Epidermal melanocyte (primary cell): ENCODE results near the gene BNC2.

Experiments used
- DNase-seq: peaks from one replicate; pipeline ENCODE4 v3.0.0; 2011; ENCODE audit warnings: low spot score; ENCODE audit not compliant: insufficient read length

The BNC2 gene

DNA sequence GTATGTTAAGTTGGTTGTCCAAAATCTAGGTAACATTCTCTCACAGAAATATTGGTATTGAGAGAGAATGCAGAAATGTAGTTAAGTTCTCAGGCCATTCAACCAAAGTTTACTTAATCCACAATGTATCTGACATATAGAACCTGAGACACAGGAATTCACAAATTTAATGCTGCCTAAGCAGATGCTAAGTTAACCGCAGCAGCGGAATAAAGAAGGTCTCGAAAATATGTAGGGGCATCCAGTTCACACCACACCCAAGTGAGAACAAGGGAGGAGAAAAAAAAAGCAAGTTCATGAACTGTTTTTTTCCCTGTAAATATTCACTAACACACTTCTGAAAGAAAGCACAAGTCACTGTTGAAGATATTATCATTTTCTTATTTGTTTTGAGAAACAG lies 194.0 kb downstream of the BNC2 start:
- DNase-seq: no peak

DNA sequence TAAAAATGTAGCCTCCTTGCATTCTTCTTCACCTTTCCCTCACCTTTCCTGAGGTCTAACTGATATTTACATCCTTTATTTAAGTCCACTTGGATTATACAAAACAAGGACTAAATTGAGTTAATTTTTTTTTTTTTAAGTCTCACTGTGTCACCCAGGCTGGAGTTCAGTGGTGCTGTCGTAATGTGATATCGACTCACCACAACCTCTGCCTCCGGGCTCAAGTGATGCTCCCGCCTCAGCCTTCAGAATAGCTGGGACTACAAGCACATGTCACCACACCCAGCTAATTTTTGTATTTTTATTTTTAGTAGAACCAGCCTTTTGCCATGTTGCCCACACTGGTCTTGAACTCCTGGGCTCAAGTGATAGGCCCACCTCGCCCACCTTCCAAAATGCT lies 195.3 kb downstream of the BNC2 start:
- DNase-seq: no peak

DNA sequence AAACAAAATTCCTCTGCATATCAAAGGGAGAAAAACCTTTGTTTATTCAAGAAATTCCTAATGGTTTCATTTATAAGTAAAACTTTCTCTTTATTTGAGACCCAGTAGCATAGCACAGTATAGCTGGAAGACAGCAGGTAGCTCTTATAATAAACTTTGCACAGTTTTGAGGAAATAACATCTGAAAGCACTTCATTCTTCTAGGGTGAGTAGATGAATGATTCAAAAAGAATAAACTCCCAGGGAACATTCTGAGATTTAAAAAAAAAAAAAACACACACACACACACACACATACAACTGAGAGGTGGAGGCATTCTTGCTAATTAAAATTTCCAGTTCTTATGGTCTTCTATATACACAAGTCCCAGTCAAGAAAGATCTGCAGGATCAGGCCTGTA lies 197.3 kb downstream of the BNC2 start:
- no peak for DNase-seq

DNA sequence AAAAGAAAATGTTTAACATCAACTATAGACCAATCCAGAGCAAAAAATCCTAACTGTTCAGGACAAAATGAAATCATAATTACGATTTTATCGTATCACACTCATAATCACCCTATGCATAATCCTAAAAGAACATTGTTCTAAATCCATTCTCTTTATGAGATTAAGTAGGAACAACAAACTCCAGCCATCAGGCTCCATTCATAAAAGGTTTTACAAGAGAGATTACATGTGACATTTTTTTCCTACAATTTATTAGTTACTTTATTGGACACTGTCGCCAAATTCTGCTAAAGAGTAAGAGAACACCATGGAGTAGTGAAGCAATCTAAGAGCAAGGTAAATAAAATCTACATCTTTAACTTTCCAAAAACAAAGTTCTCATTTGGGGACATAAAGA lies 198.0 kb downstream of the BNC2 start:
- DNase-seq: no peak

DNA sequence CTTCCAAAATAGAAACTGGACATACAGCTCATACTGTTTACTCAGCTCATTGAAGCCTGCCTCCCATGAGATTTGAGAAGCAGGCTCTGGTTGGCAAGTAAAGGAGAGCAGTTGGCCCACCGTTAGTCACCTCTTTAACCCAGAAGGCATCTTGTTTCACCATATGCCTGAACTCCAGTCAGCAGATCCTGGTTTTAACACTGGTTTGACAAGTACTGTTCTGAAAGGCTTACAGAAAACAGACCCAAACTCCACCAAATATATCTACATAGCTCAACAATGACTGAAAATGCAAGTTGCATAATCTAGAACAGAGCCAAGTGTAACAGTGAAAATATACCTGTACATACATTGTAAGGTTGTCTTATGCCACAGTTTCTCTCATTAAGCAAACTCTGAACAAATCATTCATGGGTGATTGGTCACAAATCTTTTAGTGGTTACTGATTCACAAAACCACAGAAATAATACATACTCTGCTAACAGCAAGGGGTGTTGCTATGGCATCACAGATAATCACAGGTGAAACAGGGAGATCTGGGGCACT lies 198.8 kb downstream of the BNC2 start:
- DNase-seq: no peak

DNA sequence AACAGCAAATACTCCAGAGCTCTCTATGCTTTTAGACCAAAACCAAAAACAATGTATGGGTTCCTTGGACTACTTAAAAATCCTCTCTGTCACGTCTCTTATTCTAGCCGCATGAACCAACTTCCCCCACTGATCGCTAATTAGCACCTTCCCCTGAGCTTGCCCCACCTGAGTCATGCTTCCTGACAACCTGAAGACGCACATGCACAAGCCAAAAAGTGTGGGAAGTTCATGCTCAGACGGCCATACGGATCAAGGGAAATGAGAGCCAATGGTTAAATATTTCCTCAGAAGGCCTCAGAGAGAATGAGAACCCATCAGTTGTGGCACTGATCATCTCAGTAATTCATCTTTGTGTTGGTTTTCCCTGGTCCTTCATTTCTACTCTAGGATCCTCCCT lies 199.7 kb downstream of the BNC2 start:
- DNase-seq: no peak

DNA sequence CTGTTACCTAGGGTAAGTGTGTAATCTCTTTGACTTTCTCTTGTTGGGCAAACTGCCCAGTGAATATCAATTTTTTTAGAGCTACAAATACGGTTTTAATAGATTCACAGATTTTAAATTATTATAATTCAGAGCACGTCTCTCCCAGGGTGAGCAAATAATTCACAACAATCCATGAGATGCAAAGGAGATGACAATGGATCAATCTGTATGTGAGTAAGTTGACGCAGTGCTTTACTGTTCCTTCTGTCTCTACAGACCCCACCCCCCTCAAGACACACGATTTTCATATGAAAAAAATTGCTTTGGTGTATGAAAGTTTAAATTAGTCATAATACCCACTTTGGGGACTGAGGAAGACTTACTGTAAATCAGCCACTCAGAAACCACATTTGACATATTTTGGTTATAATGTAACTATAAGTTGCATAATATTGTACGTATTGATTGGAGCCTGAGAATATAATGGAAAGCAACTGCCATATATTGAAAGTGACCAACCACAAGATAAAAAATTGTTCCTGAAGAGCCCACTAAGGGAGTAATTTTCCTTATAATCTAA lies 201.7 kb downstream of the BNC2 start:
- DNase-seq: no peak

DNA sequence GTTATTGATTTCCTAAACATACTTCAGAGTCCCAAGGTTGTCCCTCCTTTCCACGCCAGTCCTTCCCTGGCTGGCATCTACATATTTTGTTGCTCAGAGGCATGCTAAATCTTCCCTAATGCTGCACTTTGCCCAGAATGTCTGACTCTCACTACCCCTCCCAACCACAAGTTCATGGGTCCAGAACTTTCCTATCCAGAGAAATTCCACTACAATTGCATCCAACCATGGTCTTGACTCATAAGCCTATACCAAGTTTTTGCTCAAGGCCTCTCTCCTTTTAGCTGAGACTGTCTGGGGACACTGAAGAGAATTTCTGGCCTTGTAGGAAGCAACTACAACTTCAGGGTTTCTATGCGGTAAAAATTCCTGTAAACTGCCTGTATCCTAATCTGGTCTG lies 206.3 kb downstream of the BNC2 start:
- DNase-seq: no peak

DNA sequence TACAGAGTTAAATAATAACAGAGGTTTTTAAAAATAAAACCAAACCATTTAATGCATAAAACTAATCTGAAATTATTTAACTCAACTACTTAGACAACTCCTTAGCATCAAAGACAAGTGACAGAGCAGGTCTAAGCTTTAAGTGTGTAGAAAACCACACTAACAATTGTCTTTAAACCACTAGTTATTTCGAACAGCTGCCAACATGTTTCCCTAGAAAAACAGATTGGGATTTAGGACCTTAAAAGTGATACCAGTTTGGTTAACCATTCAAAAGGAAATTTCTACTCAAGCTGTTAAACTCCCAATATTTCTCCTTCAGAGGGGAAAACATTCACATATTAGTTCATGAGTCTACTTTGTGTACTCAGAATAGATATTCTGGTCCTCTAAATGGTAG lies 208.7 kb downstream of the BNC2 start:
- DNase-seq: no peak

DNA sequence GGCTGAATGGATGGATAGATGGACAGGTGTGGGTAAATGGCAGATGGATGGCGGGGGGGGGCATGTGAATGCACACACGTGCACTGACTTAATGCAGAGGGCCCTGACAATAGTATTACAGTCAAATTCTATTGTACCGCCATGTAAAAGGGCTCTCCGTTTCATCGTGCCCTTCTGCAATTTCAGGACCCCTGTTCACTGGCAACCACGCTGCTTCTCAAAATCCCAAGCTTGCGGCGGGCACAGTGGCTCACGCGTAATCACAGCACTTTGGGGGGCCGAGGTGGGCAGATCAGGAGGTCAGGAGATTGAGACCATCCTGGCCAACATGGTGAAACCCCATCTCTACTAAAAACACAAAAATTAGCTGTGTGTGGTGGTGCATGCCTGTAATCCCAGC lies 211.4 kb downstream of the BNC2 start:
- DNase-seq: no peak

DNA sequence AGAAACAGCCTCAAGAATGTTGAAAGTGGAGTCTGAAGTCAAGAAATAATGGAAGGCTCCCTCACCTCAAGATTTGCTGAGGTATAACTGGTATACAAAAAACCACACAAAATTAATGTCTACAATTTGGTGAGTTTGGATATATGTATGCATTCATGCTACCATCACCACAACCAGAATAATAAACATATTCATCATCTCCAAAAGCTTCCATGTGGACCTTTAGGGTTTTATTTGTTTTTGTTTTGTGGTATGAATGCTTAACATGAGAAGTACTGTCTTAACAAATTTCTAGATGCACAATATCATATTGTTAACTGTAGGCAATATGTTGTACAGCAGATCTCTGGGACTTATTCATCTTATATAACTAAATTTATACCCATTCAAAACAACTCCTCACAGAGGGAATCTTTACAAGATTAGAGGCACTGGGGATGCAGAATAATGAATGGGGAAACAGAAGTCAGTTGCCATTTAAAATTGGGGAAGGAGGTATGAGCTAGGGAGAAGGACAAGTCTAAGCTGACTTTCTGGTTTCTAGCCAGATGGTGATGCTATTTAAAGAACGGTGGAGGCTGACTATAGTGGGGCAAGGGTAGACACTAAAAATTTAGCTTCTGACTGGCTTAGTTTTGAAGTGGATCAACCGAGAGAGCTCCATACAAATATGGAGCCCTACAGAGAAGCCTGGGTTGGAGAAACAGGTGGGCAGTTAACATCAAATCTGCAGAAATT lies 213.9 kb downstream of the BNC2 start:
- no peak for DNase-seq

DNA sequence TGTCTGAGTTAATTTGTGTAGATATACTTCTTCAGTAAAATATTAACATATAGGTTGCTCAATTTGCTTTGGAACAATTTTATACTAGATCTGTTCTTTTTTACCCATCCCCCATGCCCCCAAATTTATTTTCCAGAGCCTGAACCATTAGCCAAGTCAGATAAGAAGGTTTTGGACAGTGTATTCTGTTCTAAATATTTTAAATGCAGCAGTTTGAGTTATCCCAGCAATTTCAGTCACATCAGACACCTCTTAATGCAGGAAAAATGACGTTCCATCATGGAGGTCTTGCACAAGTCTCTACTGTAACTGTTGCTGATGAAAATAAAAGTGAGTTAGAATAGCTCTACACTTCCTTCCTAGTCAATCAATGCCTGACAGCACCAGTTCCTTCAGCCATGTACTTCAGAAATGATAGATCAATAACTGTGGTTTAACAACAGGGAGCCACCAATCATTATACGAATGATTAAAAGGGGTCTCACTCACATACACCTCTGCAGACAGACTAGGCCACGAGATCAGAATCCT lies 215.8 kb downstream of the BNC2 start:
- DNase-seq: no peak

DNA sequence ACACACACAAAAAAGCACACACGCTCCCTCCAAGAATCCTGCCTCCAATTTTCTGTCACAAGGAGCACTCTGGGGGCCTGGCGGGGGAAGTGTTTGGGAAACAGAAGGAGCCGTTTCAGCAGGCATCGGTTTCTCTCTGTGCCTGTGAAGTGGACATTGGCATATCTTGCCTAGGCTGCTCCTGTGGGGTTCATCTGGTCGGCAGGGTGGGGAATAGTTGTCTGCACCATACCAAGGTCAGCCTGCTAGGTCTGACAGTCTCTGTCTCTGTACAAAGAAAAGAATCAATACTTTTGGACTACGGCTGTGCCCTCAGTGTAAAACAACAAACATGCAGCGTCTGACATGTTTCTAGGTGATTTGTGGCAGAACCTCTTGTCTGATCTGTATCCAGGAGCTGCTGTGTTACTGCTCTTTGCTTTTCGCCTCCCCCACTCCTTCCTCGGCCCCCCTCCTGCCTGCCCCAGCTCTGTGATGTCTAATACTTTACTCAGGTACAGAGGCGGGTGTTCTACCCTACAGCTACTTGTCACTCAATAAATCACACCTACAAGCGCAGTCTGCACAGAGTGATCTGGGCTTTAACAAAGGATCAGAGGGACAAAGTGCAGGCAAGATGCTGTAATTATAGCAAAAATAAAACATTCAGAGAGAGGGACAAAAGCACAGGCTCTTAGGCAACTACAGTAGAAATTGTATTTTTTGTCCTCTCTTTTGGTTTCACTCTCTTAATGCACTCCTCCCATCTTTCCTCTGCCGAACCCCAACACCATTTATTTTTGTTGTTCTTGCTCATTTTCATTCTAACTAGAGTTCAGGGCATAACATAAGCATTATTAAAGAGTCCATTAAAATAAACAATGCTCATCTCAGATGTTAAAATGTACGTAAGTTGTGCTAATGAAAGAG lies 216.7 kb downstream of the BNC2 start:
- no peak for DNase-seq

DNA sequence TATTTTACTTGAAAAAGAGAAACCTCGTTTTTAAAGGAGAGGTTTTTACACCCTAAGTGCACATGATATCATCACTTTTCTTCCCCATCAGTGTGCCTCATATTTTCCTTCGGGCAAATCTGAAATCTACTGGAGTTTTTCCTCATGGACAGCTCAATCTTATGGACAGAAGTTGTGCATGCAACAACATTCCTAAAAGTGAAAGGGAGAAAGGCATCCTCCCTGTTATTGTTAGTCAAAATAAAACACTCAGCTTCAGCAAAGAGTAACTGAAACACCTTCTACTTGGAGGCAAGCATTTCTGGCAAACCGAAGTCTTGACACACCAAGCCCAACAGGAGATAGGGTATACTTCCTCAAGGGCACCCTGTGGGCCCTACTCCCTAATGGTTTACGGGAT lies 217.9 kb downstream of the BNC2 start:
- DNase-seq: no peak

DNA sequence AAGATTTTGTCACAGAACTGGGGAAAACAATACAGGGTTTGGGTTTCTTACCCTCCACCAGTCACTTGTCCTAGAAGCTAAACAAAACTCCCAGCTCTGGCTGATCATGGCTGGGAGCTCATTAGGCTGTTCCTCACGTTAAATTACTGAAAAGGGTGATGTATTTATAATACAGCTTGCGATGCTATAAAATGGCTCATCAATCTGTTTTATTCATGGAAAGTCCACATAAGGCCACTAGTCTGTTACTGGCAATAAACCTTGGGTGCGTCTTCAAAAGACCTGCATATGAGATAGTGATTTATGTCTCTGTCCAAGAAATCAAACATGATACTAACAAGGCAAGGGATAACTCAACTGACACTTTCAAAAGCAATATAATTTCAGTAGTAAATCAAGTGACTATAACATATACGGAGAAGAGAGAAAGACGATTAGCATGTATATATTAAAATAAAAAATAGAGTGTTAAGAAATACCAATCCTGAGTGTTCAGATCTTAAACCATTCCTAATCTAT lies 219.0 kb downstream of the BNC2 start:
- DNase-seq: no peak

DNA sequence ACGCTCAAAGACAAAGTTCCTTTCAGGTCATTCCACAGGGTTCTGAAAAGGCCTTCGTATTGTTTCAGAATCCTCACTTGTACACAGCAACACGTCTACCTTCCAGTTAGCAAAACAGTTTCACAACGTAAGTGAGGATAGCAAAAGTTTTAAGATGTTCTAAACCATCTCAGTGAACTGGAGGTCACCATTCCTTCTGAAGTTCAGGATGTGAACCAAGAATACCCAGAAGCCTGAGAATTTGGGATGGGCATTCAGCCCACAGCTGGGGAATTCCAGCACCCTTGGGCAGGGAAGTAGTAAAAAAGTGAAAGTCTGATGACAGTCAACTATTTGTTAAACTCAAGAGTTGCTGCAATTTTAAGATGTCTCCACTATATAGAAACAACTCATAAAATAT lies 224.5 kb downstream of the BNC2 start:
- DNase-seq: no peak

DNA sequence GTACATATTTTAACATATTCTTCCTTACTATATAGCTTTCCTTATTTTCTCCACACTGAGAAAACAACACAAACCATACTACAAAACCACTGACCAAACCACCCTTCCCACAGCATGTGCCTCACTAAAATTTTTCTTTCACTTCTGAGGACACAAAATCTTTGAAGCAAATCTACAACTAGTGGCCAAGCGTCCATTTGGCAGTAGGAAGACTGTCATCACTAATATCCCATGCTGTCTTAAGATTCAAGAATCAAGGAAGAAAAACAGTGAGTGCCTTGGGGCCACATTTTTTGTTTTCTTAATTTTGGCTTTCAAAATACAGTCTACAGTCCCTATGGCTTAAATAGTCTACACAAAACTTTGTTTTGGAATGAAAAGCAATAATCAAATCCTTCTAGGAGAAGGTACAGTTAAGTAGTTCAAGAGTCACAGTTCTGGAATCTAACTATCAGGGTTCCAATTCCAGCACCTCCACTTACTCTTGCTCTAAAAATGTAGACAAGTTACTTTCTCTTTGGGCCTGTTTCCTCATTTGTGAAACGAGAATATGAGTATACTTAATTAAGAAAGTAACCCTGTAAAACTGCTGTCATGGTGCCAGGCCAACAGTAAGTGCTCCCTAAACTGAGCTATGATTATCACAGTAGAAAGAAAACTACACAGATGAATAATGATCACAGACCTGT lies 227.9 kb downstream of the BNC2 start:
- DNase-seq: no peak

DNA sequence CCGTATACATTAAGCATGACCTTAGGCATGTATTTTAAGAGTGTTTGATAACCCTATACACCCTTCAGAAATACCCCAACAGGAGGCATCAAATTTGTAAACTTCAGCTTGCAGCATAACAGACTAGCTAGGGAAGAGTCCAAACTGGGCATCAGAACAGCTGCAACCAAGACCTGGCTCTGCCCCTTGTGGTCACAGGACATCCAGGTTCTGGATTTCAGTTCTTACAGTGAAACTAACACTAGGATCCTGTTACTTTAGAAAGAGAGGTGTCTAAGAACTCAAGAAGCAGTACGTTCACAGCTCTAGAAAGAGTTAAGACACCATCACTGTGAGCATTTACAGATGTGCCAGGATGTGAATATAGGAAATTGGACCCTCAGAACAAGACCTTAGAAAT lies 229.8 kb downstream of the BNC2 start:
- DNase-seq: no peak

DNA sequence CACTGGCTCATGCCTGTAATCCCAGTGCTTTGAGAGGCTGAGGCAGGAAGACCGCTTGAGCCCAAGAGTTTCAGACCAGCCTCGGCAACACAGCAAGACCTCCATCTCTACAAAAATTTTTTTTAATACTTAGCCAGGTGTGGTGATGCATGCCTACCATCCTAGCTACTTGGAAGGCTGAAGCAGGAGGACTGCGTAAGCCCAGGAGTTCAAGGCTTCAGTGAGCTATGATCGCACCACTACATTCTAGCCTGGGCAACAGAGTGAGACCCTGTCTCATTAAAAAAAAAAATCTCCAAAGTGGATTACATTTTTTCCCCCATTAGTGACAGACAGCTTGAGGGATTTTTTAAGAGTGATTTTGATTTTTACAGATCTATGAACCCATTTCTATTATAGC lies 230.8 kb downstream of the BNC2 start:
- no peak for DNase-seq

DNA sequence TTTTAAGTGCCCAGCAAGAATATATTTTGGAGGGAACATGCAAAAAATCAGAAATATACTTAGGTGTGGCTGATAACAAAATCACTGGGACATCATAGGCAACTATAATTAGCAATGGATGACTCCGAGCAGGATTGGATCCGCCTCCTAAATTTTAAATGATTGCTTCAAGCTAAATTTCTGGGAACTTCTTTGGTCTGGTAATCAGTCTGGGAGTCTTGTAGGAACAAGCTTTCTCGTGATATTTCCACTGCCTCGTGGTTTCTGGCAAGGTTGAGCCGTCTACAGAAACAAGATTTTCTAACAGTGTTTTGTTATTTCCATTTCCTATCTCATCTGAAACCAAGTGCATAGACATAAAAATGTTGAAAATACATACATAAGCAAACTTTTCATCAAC lies 232.6 kb downstream of the BNC2 start:
- DNase-seq: no peak

DNA sequence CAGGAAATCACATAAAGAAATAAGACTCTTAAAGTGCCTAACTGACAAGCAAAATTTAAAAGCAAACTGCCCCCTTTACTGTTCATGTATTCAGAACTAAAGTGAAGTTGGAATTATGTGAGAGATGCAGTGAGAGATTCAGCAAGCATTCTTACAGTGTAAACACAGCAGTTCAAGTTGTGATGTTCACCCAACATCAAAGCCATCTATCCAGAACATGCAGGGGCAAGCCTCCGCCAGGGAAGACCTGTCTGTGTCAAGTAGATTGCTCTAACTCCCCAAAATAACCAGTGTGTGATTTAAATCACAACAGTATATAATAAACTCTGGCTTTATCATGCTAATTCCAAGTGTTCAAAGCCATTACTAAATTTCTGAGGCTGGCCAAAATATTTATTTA lies 233.3 kb downstream of the BNC2 start:
- no peak for DNase-seq
